HEK293T (cell line): Measurements from ENCODE around the gene CLCF1.

Source experiments
- CTCF ChIA-PET: fragments of 350-600 bp; formaldehyde crosslinking; extraction: SDS; loops from one replicate; lab custom pipeline; 2021; ENCODE audit warnings: antibody characterized with exemption, inconsistent platforms; lab: Yijun Ruan, JAX
- POLR2A ChIA-PET: fragments of 350-600 bp; formaldehyde crosslinking; extraction: SDS; loops from one replicate; lab custom pipeline; 2020; ENCODE audit warnings: antibody characterized with exemption, inconsistent platforms; lab: Yijun Ruan, JAX
- DNase-seq: peaks from one replicate; pipeline ENCODE4 v3.0.0; 2012; ENCODE audit warnings: mixed read lengths; ENCODE audit errors: extremely low spot score
- ARNT ChIP-seq: fragments of 450-650 bp; IDR thresholded peaks from 2 replicates; pipeline ENCODE4 v1.6.1; 2017; ENCODE audit warnings: mild to moderate bottlenecking
- BHLHE40 ChIP-seq: fragments of 450-650 bp; IDR thresholded peaks from 2 replicates; pipeline ENCODE4 v1.6.1; 2016; ENCODE audit warnings: mild to moderate bottlenecking, moderate library complexity, borderline replicate concordance
- CTBP1 ChIP-seq: fragments of 450-650 bp; IDR thresholded peaks from 2 replicates; pipeline ENCODE4 v1.6.1; 2016; ENCODE audit warnings: borderline replicate concordance
- ELF4 ChIP-seq: fragments of 450-650 bp; IDR thresholded peaks from 2 replicates; pipeline ENCODE4 v1.6.1; 2017; ENCODE audit warnings: antibody characterized with exemption
- FOXA1 ChIP-seq: fragments of 450-650 bp; IDR thresholded peaks from 2 replicates; pipeline ENCODE4 v1.6.1; 2016; ENCODE audit warnings: mild to moderate bottlenecking
- FOXK2 ChIP-seq: fragments of 450-650 bp; IDR thresholded peaks from 2 replicates; pipeline ENCODE4 v1.6.1; 2016; ENCODE audit warnings: mild to moderate bottlenecking
- FOXM1 ChIP-seq: fragments of 450-650 bp; IDR thresholded peaks from 2 replicates; pipeline ENCODE4 v1.6.1; 2017; ENCODE audit warnings: mild to moderate bottlenecking, borderline replicate concordance
- HDGF ChIP-seq: fragments of 450-650 bp; IDR thresholded peaks from 2 replicates; pipeline ENCODE4 v1.6.1; 2017; ENCODE audit warnings: antibody characterized with exemption, borderline replicate concordance
- L3MBTL2 ChIP-seq: fragments of 450-650 bp; conservative IDR thresholded peaks from 2 replicates; pipeline ENCODE4 v1.6.1; 2016; ENCODE audit warnings: mild to moderate bottlenecking
- LEF1 ChIP-seq: fragments of 450-650 bp; IDR thresholded peaks from 2 replicates; pipeline ENCODE4 v1.6.1; 2017; ENCODE audit warnings: mild to moderate bottlenecking, borderline replicate concordance
- NFRKB ChIP-seq: fragments of 450-650 bp; IDR thresholded peaks from 2 replicates; pipeline ENCODE4 v1.6.1; 2016; ENCODE audit warnings: mild to moderate bottlenecking, moderate library complexity
- SP1 ChIP-seq: fragments of 450-650 bp; IDR thresholded peaks from 2 replicates; pipeline ENCODE4 v1.6.1; 2017
- SUZ12 ChIP-seq: fragments of 450-650 bp; IDR thresholded peaks from 2 replicates; pipeline ENCODE4 v1.6.1; 2016; ENCODE audit warnings: mild to moderate bottlenecking
- TARDBP ChIP-seq: fragments of 450-650 bp; IDR thresholded peaks from 2 replicates; pipeline ENCODE4 v1.6.1; 2016
- ZNF384 ChIP-seq: fragments of 450-650 bp; IDR thresholded peaks from 2 replicates; pipeline ENCODE4 v1.6.1; 2016
- TF ChIP-seq, protein P1 (sequence below): fragments of 450-650 bp; IDR thresholded peaks from 2 replicates; pipeline ENCODE4 v1.6.1; 2016

CLCF1 gene

DNA sequence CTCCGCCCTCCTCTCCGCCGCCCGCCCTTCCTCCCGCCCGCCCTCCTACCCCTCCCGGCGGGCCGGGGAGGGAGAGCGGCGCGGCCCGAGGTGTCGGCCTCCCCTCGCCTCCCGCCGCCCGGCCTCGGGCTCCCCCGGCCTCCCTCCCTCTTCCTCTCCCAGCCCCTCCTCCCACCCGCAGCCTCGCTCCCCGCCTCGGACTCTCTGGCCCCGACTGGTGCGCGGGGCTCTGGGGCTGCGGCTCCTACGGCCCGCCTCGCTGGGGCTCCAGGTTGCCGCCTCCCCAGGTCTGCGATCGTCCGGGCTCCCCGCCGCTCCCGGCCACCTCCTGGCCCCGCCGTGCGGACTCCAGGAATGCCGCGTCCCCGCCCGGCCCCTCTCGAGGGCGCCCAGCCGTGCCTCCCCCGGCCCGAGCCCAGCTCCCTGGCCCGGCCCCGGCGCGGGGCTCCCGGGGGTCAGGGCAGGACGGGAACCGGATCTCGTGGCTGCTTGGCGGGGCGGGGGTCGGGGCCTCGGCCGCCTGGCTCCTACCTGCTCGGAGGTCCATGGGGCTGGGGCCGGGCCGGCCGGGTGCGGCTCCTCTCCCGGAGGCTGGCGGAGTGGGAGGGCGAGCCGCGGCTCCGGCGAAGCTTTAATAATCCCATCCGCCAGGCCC is at the start of gene CLCF1:
CLCF1 (minus strand) TSS at position 606 of the 655 bp plus-strand sequence; CDS start at position 547, 59 bp downstream.
- no peak for TF ChIP-seq FOXA1
- no peak for TF ChIP-seq ARNT
- TF ChIP-seq HDGF, result no peak
- no peak for TF ChIP-seq ZNF384
- no peak for TF ChIP-seq SP1
- TF ChIP-seq FOXM1, result no peak
- TF ChIP-seq SUZ12, result no peak
- TF ChIP-seq, protein P1, sequence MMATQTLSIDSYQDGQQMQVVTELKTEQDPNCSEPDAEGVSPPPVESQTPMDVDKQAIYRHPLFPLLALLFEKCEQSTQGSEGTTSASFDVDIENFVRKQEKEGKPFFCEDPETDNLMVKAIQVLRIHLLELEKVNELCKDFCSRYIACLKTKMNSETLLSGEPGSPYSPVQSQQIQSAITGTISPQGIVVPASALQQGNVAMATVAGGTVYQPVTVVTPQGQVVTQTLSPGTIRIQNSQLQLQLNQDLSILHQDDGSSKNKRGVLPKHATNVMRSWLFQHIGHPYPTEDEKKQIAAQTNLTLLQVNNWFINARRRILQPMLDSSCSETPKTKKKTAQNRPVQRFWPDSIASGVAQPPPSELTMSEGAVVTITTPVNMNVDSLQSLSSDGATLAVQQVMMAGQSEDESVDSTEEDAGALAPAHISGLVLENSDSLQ, result no peak
- TF ChIP-seq NFRKB, result no peak
- TF ChIP-seq CTBP1, result no peak
- TF ChIP-seq LEF1, result no peak
- no peak for TF ChIP-seq ELF4
- TF ChIP-seq BHLHE40, result no peak
- no peak for TF ChIP-seq TARDBP
- no peak for TF ChIP-seq L3MBTL2
- no peak for TF ChIP-seq FOXK2

DNA sequence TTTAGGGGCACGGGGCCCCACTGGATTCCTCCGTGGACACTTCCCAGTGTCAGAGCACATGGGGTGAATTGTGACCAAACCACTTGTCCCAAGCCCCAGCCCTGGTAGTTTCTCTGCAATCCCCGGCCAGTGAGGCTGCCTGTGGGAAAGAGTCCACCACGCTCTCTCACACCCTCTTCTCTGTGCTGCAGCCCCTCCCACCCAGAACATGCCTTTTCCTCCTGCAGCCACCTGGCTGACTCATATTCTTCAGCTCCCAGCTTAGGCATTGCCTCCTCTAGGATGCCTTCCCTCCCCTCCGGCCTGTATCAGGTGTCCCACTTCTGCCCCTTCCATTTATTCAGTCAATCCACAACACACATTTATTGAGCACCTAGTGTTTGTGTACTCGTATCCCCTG is 49.5 kb upstream of the CLCF1 start:
- no peak for DNase-seq
- ChIA-PET POLR2A (interaction anchor here (0.9 to 1.8 kb wide), 2 partner anchors 21 to 45 kb away, joined by 3 to 9 read pairs; partner anchors contain the start of gene PPP1CA), CTCF (no interaction called here)
- TF ChIP-seq ZNF384, result no peak
- no peak for TF ChIP-seq ARNT
- no peak for TF ChIP-seq LEF1
- TF ChIP-seq FOXK2, result no peak

More for the DNA sequence above, at the start of gene CLCF1:
- CTCF ChIA-PET, result interaction anchor here (0.8 to 1.5 kb wide), 2 partner anchors 12 to 16 kb away, joined by 4 to 5 read pairs; no protein-coding TSS in a partner anchor
- peak; percentile 68 for DNase-seq
- POLR2A ChIA-PET, result interaction anchor here (0.9 to 1.2 kb wide), 4 partner anchors 8 to 20 kb away, joined by 3 to 4 read pairs (median 4); partner anchors contain the start of gene POLD4

DNA sequence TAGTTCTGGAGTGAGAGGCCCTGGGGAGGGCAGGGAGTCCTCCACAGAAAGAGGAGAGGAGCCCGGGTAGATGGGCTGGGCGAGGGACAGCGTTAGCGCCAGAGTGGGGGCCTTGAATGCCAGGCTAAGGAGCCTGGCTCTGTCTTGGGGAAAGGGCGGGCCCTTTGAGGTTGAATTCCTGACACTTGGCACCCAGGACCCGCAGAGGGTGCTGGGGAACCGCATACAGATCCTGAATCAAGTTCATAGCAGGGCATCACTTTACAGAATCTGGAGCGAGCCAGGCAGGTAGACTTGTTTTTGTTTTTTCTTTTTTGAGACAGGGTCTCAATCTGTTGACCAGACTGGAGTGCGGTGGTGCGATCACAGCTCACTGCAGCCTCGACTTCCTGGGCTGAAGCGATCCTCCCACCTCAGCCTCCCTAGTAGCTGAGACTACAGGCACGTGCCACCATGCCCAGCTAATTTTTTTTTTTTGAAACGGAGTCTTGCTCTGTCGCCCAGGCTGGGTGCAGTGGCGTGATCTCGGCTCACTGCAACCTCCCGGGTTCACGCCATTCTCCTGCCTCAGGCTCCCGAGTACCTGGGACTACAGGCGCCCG is 48.1 kb upstream of the CLCF1 start:
- CTCF ChIA-PET, result interaction anchor here (0.6 to 1.3 kb wide), 2 partner anchors 14 to 69 kb away, joined by 3 to 4 read pairs; no protein-coding TSS in a partner anchor
- no peak for DNase-seq
- TF ChIP-seq HDGF, result no peak; the same call in 1 of the 2 replicates
- no peak for TF ChIP-seq ZNF384
- TF ChIP-seq ARNT, result no peak
- TF ChIP-seq SUZ12, result no peak
- no peak for TF ChIP-seq FOXM1
- no peak for TF ChIP-seq SP1
- TF ChIP-seq BHLHE40, result no peak
- TF ChIP-seq FOXK2, result no peak
- TF ChIP-seq L3MBTL2, result no peak; the same call in 1 of the 2 replicates
- TF ChIP-seq ELF4, result no peak
- no peak for TF ChIP-seq FOXA1
- TF ChIP-seq NFRKB, result no peak
- no peak for TF ChIP-seq TARDBP
- no peak for TF ChIP-seq CTBP1
- TF ChIP-seq, protein P1, result no peak
- TF ChIP-seq LEF1, result no peak
- POLR2A ChIA-PET, result interaction anchor here (0.8 to 4.8 kb wide), 5 partner anchors 9 to 61 kb away, joined by 6 to 42 read pairs (median 13); partner anchors contain the start of genes AIP, PPP1CA, RAD9A and TMEM134

DNA sequence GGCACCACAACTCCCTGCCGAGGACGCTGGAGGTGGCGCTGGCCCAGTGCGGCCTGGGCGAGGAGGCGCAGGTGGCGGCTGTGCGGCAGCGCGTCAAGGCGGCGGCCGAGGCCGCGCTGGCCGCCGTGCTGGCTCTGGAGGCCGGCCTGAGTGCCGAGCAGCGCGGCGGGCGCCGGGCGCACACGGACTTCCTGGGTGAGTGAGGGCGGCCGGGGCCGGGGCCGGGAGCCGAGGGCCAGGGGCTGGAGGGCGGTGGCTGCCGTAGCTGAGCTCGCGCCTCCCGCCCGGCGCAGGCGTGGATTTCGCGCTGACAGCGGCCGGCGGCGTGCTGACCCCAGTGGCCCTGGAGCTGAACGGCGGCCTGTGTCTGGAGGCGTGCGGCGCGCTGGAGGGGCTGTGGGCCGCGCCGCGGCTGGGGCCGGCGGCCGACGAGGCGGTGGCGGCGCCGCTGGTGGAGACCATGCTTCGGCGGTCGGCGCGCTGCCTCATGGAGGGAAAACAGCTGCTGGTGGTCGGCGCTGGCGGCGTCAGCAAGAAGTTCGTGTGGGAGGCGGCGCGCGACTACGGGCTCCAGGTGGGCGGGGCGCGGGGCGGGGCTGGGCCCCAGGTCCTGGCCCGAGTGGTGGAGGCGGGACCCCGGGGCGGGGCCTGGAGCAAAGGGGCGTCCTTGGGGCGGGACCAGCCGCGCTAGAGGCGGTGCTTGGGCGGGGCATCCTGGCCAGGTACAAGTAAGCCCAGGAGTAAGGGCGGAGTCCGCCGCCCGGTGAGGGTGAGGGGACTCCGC is 47.4 kb upstream of the CLCF1 start:
- ChIA-PET POLR2A (interaction anchor here (0.8 to 4.8 kb wide), 11 partner anchors 8 to 62 kb away, joined by 3 to 42 read pairs (median 6); partner anchors contain the start of genes AIP, PPP1CA, RAD9A and RPS6KB2), CTCF (interaction anchor here (0.6 to 1.3 kb wide), 4 partner anchors 10 to 85 kb away, joined by 3 to 4 read pairs (median 3); no protein-coding TSS in a partner anchor)
- peak; percentile 99 for DNase-seq
- 0 out of 2 replicates have a peak, but pooled peaks have one; percentile 15 for TF ChIP-seq ARNT
- no peak; the same call in 1 of the 2 replicates for TF ChIP-seq LEF1
- TF ChIP-seq FOXK2, result no peak
- TF ChIP-seq ZNF384, result no peak
- TF ChIP-seq SP1, result no peak
- no peak for TF ChIP-seq BHLHE40
- TF ChIP-seq CTBP1, result no peak
- TF ChIP-seq, protein P1, result no peak
- no peak for TF ChIP-seq ELF4
- no peak for TF ChIP-seq FOXA1
- no peak; the same call in 1 of the 2 replicates for TF ChIP-seq L3MBTL2
- TF ChIP-seq SUZ12, result no peak
- TF ChIP-seq HDGF, result 0 out of 2 replicates have a peak, but pooled peaks have one; percentile 68
- TF ChIP-seq NFRKB, result no peak
- TF ChIP-seq FOXM1, result no peak
